ENCODE measurements around the gene ARSJ.

The ARSJ gene

GRCh38 chr4:113866611-113867010, 112.8 kb downstream of the ARSJ start:
- no peaks in the 10 kb centered on the region for H3K9me3 ChIP-seq (replicated peaks; ENCODE audit: low read length)
- H3K36me3 ChIP-seq (ENCODE audit: insufficient read depth, low read length), result peaks cover 4% of the 10 kb centered on the region
- no peak overlapping the region for H3K4me2 ChIP-seq (ENCODE audit: low read length)
- no peak overlapping the region for H3K4me3 ChIP-seq (ENCODE audit: low read length)
- H3K4me1 ChIP-seq (ENCODE audit: control insufficient read depth, insufficient read depth, low read length), result no peaks in the 10 kb centered on the region
- H3K27me3 ChIP-seq (ENCODE audit: control insufficient read depth, insufficient read depth, low read length), result no peaks in the 10 kb centered on the region
- no peak overlapping the region for H3K9ac ChIP-seq (ENCODE audit: low read depth, low read length)

- Histone ChIP-seq H3K4me3 (ENCODE audit: low read length) (no peak overlapping the region), H3K4me2 (ENCODE audit: low read length) (no peak overlapping the region), H3K4me1 (ENCODE audit: control insufficient read depth, insufficient read depth, low read length) (no peaks in the 10 kb centered on the region), H3K27me3 (ENCODE audit: control insufficient read depth, insufficient read depth, low read length) (no peaks in the 10 kb centered on the region), H3K36me3 (ENCODE audit: insufficient read depth, low read length) (no peaks in the 10 kb centered on the region), H3K9ac (ENCODE audit: low read depth, low read length) (no peak overlapping the region), H3K9me3 (replicated peaks; ENCODE audit: low read length) (no peaks in the 10 kb centered on the region)
Observed at GRCh38 chr4:113858924-113859323, 120.5 kb downstream of the ARSJ start.

- no peaks in the 10 kb centered on the region for H3K9me3 ChIP-seq (replicated peaks; ENCODE audit: low read length)
- no peak overlapping the region for H3K9ac ChIP-seq (ENCODE audit: low read depth, low read length)
- no peaks in the 10 kb centered on the region for H3K27me3 ChIP-seq (ENCODE audit: control insufficient read depth, insufficient read depth, low read length)
- no peak overlapping the region for H3K4me3 ChIP-seq (ENCODE audit: low read length)
- no peak overlapping the region for H3K4me2 ChIP-seq (ENCODE audit: low read length)
- H3K36me3 ChIP-seq (ENCODE audit: insufficient read depth, low read length), result no peaks in the 10 kb centered on the region
- no peaks in the 10 kb centered on the region for H3K4me1 ChIP-seq (ENCODE audit: control insufficient read depth, insufficient read depth, low read length)
Observed at GRCh38 chr4:113851816-113852215, 127.6 kb downstream of the ARSJ start.

All from skeletal muscle satellite cell (primary cell).